Measurements from ENCODE around the gene PLA2G5.

GRCh38 chr1:20076710-20077461 lies 6.9 kb downstream of the PLA2G5 start:
- TF ChIP-seq GATA3 (IDR thresholded peaks at IDR 0.05; ENCODE audit: low read depth, low read length) (no peak), GATA2 (IDR thresholded peaks at IDR 0.05; ENCODE audit: low read depth, low read length) (no peak)
